Spleen (tissue), 11 donors: Measurements from ENCODE around the gene NOP14. TPM values are rescaled to one million over a fixed set of nuclear protein-coding genes. Genes with fewer than 3 reads are reported as not detected.

Experiments used
- DNase-seq: peaks from one replicate; pipeline ENCODE4 v3.0.0-alpha.2; 2020
- H3K27ac ChIP-seq, 8 donors: fragments of 200-600 bp; sonication (generic) in 7 of 8; 1 replicate in 4 of 8; 2 replicates in 4 of 8; pipeline versions ENCODE4 v1.5.0 to v1.8.0; 2016 to 2021; ENCODE audit warnings: inconsistent platforms in 4 of 8, mild to moderate bottlenecking in 4 of 8, moderate library complexity in 1 of 8
- H3K27me3 ChIP-seq, 7 donors: fragments of 200-600 bp; sonication (generic) in 6 of 7; replicated peaks in 1 of 7; 1 replicate in 4 of 7; 2 replicates in 3 of 7; pipeline versions ENCODE4 v1.5.0 to v1.8.0; 2016 to 2021; ENCODE audit warnings: inconsistent platforms in 3 of 7, mild to moderate bottlenecking in 1 of 7
- H3K36me3 ChIP-seq, 6 donors: fragments of 200-600 bp; sonication (generic) in 5 of 6; 1 replicate in 4 of 6; 2 replicates in 2 of 6; pipeline versions ENCODE4 v1.5.0 to v1.8.0; 2016 to 2021; ENCODE audit warnings: inconsistent platforms in 2 of 6
- H3K4me1 ChIP-seq, 6 donors: fragments of 200-600 bp; sonication (generic) in 5 of 6; 1 replicate in 3 of 6; 2 replicates in 3 of 6; pipeline versions ENCODE4 v1.5.0 to v1.8.0; 2016 to 2021; ENCODE audit warnings: inconsistent platforms in 3 of 6
- H3K4me3 ChIP-seq, 8 donors: fragments of 200-600 bp; sonication (generic) in 7 of 8; 1 replicate in 4 of 8; 2 replicates in 4 of 8; pipeline versions ENCODE4 v1.5.0 to v1.8.0; 2016 to 2021; ENCODE audit warnings: inconsistent platforms in 4 of 8, mild to moderate bottlenecking in 4 of 8, moderate library complexity in 2 of 8
- H3K9me3 ChIP-seq, 8 donors: fragments of 200-600 bp; sonication (generic) in 7 of 8; 1 replicate in 4 of 8; 2 replicates in 4 of 8; pipeline versions ENCODE4 v1.5.0 to v1.8.0; 2016 to 2021; ENCODE audit warnings: inconsistent platforms in 4 of 8
- POLR2A ChIP-seq, 3 donors: fragments of 450-650 bp; IDR thresholded peaks; one replicate each; pipeline ENCODE4 v1.5.1; 2017; ENCODE audit warnings: antibody characterized with exemption in 3 of 3, mild to moderate bottlenecking in 1 of 3
- POLR2AphosphoS5 ChIP-seq, 3 donors: sonication (generic); formaldehyde crosslinking; IDR thresholded peaks; one replicate each; pipeline ENCODE4 v1.5.1; 2017; ENCODE audit warnings: antibody characterized with exemption in 3 of 3
- WGBS, 5 donors: extraction: QIAGEN DNeasy Blood & Tissue Kit in 3 of 5; methylation state at CpG; one replicate each; pipeline versions ENCODE4 v1.1.5 to v1.1.7; 2013 to 2018; 5-methylcytosine and 5-hydroxymethylcytosine counted together
- intact Hi-C: fragments of 100-400 bp; cut with DNase I; formaldehyde crosslinking; loops from one replicate; pipeline ENCODE4 v1.15.0; 2023; ENCODE audit warnings: low total_unique reads
- polyA plus RNA-seq, 3 donors: library from polyadenylated mRNA; stranded (reverse); fragments of 200-250 nt; gene quantifications; one replicate each; pipeline ENCODE4 v1.2.1, GENCODE V29; 2013
- total RNA-seq, 7 donors: library from RNA; depleted of rRNA in 3 of 7; stranded (reverse); fragments of >200 nt in 3 of 7; fragmentation: NEBNext Ultra II Directional in 4 of 7; extraction: Animal tissue kit (Norgen Biotek cat#: 25700) in 4 of 7; gene quantifications; one replicate each; pipeline versions ENCODE4 v1.1.0 to v1.2.1, GENCODE V29; 2016 to 2021
- TF ChIP-seq, protein P1 (sequence below), 11 experiments: fragments of 200-600 bp in 7 of 11; fragments of 450-650 bp in 4 of 11; sonication (generic) in 4 of 11; IDR thresholded peaks in 8 of 11; conservative IDR thresholded peaks in 3 of 11; 1 replicate in 7 of 11; 2 replicates in 4 of 11; pipeline versions ENCODE4 v1.4.0 to v1.8.0; 2016 to 2021; ENCODE audit warnings: antibody characterized with exemption in 11 of 11, inconsistent platforms in 4 of 11, mild to moderate bottlenecking in 1 of 11
- donor health status: healthy with polysubstance abuse.
- donor health status: DM: no; HTN: no; CAD: no; lungs with moderate emphysema.
- donor health status: DM: no; HTN: no; CAD: no.
- donor health status: Bipolar disorder and iron deficiency.
- donor health status: healthy.
- donor health status: DM: no; HTN: no; CAD: no.
- donor health status: DM: yes; HTN: yes; CAD: no.

The NOP14 gene
- total and polyA plus RNA-seq, 10 donors = 10.2 to 30.5 (median 22.1) TPM

DNA sequence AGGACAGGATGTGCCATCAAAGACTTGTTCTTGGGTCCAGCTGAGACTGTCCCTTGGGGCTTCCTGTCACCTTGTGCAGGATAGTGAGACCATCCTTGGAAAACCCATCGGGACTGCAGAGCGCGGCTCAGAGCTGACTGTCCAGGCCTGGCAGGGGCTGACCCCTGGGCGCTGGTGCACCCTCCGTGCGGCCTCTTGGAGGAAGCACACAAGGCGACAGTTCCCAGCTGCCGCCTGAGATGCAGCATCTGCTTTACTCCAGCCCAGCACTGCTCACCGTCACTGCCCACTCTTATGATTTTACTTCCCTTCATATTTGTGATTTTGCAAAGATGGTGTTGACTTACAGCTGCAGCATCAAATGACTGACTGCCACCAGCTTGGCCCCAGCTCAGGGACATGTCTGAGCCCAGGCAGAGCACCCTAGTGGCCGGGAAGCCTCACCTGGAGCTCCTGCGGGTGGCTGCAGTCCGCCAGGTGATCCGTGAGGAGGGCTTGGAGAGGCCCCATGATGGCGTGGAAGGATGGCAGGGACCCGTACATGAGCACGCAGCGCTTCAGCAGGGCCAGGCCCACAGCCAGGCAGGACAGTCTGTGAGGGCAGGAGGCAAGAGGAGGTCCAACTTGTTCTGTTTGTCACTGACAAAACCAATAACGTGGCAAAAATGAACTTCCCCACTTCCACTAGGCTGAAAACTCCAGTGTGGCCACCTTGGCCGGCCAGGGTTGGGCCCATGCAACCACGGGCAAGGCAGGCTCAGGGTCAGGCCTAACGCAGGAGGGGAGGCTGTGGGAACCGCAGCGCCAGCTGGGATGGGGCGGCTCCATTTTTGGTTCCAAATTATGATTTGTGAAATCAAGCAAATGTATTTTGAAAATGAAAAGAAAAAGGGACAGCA, 21.8 kb downstream of the NOP14 start:
- Histone ChIP-seq H3K4me3 (no peak overlapping the region), H3K9me3 (no peaks in the 10 kb centered on the region), H3K36me3 (peaks cover 6 to 98% (median 89%) of the 10 kb centered on the region in 6 donors), H3K27me3 (no peaks in the 10 kb centered on the region), H3K27ac (peak overlapping the region in 2 of 8 donors; percentile 26 to 46), H3K4me1 (peaks cover 3 to 27% (median 14%) of the 10 kb centered on the region in 6 donors)
- TF ChIP-seq, protein P1, sequence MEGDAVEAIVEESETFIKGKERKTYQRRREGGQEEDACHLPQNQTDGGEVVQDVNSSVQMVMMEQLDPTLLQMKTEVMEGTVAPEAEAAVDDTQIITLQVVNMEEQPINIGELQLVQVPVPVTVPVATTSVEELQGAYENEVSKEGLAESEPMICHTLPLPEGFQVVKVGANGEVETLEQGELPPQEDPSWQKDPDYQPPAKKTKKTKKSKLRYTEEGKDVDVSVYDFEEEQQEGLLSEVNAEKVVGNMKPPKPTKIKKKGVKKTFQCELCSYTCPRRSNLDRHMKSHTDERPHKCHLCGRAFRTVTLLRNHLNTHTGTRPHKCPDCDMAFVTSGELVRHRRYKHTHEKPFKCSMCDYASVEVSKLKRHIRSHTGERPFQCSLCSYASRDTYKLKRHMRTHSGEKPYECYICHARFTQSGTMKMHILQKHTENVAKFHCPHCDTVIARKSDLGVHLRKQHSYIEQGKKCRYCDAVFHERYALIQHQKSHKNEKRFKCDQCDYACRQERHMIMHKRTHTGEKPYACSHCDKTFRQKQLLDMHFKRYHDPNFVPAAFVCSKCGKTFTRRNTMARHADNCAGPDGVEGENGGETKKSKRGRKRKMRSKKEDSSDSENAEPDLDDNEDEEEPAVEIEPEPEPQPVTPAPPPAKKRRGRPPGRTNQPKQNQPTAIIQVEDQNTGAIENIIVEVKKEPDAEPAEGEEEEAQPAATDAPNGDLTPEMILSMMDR (IDR thresholded peaks at IDR 0.05 in 8 of 11, conservative IDR thresholded peaks at IDR 0.05 in 3 of 11) = no peak
- TF ChIP-seq POLR2A (IDR thresholded peaks at IDR 0.05) = no peak
- TF ChIP-seq POLR2AphosphoS5 (IDR thresholded peaks at IDR 0.05) = peak in 1 of 3 donors; percentile 14
- peak; percentile 73 for DNase-seq
- 91 to 94% (median 92%) methylated on average over 16 to 24 of the region's 24 CpGs for WGBS, 5 donors
- intact Hi-C loops = no loop called here

DNA sequence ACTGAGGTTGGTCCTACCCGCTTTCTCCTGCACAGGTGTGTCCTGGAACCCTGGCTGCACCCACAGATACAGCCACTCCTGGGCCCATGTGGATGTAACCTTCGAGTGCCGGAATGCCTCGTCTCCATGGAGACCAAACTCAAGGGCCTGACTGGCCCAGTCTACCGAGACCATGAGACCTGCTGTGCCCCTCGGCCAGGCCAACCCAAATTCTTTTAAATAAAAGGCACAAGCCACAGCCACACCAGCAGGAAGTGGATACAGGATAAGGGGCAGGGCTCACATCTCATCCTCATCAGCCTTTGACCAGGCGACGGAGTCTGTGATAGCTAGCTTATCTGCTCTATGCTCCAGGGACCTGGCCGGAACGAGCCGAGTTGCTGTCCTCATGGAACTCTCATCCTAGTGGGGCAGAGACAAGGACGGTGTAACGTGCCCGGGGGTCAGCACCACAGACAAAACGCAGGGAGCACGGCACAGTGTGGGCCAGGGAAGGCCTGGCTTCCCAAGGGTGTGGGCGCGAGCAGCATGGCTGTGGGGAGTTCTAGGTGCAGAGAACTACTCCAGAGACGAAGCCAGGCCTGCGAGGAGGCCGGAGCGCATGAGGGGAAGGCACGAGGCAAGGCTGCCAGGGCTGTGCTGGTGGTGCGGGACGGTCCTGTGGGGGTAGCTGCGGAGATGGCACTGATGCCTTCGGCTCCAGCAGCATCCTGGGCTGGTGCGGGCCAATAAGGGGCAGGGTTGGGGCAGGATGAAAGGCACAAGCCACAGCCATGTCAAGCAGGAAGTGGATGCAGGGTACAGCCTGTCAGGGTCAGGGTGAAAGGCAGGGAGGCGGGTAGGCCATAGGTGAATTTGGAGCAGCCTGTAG, 22.7 kb downstream of the NOP14 start:
- TF ChIP-seq, protein P1 (IDR thresholded peaks at IDR 0.05 in 8 of 11, conservative IDR thresholded peaks at IDR 0.05 in 3 of 11) = no peak
- peak in 2 of 3 donors; percentile 35 to 76 for TF ChIP-seq POLR2AphosphoS5 (IDR thresholded peaks at IDR 0.05)
- intact Hi-C loops = no loop called here
- WGBS, 5 donors = 90 to 97% (median 93%) methylated on average over 27 to 29 of the region's 29 CpGs
- Histone ChIP-seq H3K4me1 (peaks cover 9 to 36% (median 22%) of the 10 kb centered on the region in 6 donors), H3K36me3 (peaks cover 6 to 89% (median 82%) of the 10 kb centered on the region in 6 donors), H3K9me3 (no peaks in the 10 kb centered on the region), H3K27me3 (no peaks in the 10 kb centered on the region), H3K27ac (peak overlapping the region in 2 of 8 donors; percentile 26 to 46), H3K4me3 (no peak overlapping the region)
- DNase-seq = peak; percentile 69

DNA sequence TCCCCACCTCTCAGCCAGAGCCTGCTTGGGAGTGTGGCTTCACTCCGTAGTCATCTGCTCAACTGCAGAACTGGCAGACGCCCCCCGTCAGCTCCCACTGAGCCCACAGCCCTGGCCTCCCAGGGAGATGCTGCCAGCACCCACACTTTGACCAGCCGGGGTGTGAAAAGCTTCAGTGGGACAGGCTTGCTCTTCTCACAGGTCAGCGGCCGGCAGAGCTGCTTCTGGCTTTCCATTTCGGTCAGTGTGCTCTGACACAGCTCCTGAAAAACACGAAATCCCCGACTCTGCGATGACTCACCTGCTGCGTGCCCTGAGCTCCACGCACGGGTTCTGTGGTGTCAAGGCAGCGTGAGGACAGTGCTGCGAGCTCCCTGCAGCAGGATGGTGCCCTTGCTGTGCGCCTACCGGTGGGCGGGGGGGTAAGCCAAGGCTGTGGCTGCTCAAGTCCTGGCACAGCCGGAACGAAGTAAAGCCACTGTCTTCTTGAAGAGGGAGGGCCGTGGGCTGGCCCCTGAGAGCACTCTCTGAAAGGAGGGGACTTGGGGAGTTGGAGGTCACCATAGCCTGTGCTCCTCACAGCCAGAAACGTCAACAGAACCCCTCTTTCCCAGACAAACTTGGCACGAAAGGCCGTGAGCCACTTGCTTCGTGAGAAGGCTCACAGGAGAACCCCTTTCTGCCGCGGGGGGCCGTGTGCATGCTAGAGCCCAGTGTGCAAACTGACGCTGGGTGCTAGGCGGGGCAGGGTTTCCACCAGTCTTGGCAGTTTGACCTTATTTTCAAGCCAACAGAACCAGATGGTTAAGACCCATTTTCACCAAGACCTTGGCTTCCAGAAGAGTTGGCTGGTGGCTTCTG, 23.6 kb downstream of the NOP14 start:
- peaks cover 11 to 42% (median 28%) of the 10 kb centered on the region in 6 donors for H3K4me1 ChIP-seq
- TF ChIP-seq, protein P1 (IDR thresholded peaks at IDR 0.05 in 8 of 11, conservative IDR thresholded peaks at IDR 0.05 in 3 of 11) = no peak
- TF ChIP-seq POLR2A (IDR thresholded peaks at IDR 0.05) (no peak), POLR2AphosphoS5 (IDR thresholded peaks at IDR 0.05) (peak in 2 of 3 donors; percentile 20 to 65)
- peak; percentile 73 for DNase-seq
- peaks cover 2 to 80% (median 73%) of the 10 kb centered on the region in 6 donors for H3K36me3 ChIP-seq
- intact Hi-C loops = loop anchor here (10.0 kb wide), 1 partner anchor 185 kb away; the partner anchor contains the start of gene TNIP2
- H3K4me3 ChIP-seq = no peak overlapping the region
- 85 to 91% (median 89%) methylated on average over 13 to 30 of the region's 30 CpGs for WGBS, 5 donors
- no peaks in the 10 kb centered on the region for H3K9me3 ChIP-seq
- no peaks in the 10 kb centered on the region for H3K27me3 ChIP-seq
- H3K27ac ChIP-seq = no peak overlapping the region
